HG03060 (cell line): ENCODE measurements around the gene AGXT.
A peak's percentile ranks its signal among the peaks of the same experiment; 100 is the strongest.

Source experiments
- ATAC-seq: cut with Tn5 transposase; IDR thresholded peaks from one replicate; pipeline ENCODE4 v1.9.1; 2021; ENCODE audit warnings: low read depth, moderate number of reproducible peaks; ENCODE audit not compliant: unreplicated experiment

AGXT gene

GRCh38 chr2:240868286-240869108 is at the start of gene AGXT:
AGXT (plus strand) TSS chr2:240868824; CDS start chr2:240868866, 42 bp downstream.
- no peak for ATAC-seq

DNA sequence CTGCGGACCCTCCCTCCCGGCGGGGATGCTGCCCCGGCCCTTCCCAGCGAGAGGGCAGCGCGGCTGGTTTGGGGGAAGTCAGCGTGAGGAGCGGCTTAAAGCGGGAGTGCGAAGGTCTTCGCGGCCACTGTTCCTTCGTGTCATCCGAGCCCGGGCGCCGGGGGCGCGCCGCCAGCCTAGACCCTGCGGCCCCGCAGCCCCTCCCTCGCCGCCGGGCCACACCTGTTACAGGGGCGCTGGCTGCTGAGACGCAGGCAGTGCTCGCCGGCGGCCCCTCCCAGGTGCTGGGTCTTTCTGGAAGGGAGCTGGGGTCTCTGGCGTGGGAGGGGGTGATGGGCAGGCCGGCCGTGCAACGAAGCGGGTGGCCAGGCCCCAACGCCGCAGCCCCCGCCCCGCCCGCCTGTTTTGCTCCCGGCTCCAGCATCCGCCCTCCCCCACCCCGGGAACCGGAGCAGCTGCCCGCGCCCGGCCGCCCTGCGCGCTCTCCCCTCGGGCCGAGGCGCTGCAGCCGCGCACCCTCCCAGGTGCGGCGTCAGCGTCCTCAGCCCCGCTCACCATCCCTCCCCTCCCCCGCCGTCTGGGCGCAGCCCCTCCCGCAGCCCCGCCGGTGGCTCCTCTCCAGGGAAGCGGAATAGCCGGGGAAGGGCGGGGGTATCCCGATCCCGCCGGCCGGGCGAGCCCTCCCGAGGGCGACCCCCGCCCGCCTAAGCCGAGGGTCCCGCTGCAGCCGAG is 49.3 kb upstream of the AGXT start:
- ATAC-seq, result no peak

DNA sequence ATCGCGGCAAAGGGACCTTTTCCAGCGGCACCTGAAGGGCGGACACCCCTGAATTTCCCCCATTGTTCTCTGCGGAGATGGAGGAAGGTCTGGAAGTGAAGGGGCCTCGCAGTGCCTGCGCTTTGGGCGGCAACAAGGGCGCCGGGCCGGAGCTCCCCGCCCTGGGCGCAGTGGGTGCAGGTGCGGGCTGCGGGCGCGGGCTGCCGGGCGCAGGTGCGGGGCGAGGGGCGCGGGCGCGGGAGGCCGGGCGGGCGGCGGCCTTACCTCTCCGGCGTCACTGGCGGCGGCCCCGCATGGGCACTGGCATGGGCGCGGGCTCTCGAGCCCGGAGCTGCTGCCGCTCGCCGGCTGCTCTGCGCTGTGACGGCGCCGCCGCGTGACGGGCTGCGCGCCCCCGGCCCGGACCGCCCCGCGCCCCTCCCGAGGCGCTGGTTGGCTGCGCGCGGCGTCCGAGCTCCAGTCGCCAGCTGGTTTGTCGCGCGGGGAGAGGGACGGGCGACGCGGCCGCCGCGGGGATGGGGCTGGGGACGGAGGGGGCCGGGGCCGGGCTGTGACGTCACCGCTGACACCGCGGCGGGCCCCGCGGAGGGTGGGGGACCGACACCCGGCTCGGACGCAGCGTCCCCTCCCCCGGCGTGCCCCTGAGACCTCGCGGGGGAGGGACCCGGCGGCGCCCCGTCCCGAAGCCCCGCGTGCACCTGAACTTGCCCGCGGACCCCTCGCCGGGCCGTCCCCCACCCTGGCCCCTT is 48.6 kb upstream of the AGXT start, which contains the start of gene KIF1A:
KIF1A (minus strand) TSS at position 362 of the 749 bp plus-strand sequence. CDS start 22,467 bp downstream, outside the sequence.
- no peak for ATAC-seq

- ATAC-seq, result no peak
Measured at GRCh38 chr2:240820607-240821428, 47.8 kb upstream of the AGXT start.

DNA sequence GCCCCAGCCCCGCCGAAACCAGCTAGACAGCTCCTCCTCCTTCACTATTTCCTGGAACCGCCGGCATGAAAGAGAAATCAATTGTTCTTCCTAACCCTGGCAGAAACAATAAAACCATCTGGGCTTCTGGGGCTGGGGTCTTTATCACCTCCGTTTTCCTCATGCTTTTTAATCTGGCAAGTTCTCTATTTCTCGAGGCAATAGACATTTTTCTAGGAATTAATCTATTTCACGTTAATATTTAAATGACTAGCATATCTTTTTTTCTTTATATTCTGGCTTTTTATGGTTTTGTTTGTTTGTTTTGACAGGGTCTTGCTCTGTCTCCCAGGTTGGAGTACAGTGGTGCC is 47.2 kb upstream of the AGXT start:
- ATAC-seq, result no peak

DNA sequence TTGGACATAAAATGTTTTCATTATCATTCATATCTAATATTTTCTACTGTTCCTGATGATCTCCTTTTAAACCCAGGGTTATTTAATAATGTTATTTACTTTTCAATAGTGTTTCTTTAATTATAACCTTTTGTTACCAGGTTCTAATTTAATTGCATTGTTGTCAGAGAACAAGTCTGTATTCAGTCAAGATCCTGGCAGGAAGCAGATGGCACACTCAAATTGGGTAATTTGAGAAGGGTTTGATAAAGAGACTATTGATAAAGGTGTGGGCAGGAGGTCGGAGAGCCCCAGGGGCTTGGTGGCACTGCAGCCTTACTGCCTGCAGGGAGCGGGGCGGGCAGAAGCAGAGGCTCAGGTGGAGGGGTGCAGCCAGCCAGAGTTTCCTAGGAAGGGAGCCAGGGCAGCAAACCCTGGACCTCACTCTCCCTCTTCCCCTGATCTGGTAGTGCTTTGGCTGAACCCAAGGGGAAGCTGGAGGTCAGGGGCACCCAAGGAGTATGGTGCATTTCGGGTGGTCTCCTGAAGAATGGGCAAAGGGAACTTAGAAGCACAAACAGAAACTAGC is 46.3 kb upstream of the AGXT start:
- no peak for ATAC-seq

GRCh38 chr2:240823449-240824336 is 44.9 kb upstream of the AGXT start:
- ATAC-seq, result no peak

GRCh38 chr2:240825476-240825875 is 43.1 kb upstream of the AGXT start:
- no peak for ATAC-seq

DNA sequence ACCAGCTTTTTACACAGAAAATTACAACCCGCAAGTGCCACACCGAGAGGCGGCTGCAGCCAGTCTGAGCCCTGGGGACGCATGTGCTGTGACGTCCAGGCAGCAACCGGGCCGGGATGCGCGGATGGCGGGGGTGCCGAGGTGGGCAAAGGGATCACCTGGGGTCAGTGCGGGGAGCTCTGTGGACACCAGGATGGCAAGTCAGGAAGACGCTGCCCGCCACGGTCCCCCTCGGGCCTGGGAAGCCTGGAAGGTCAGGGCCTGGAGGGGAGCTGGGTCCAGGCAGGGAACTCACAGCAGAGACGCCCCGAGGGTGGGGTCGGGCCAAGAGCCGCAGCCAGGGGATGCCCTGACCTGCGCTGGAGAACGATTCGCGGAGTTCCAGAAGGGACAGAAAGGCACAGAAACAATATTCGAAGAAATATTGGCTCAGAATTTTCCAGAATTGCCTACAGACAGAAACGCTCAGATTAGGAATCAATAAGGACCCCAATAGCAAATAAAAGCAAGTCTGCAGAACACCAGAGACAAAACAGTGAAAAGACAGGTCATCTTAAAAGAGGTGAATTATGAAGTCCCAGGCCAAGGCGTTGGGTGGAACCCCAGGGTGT is 36.9 kb upstream of the AGXT start:
- no peak for ATAC-seq

DNA sequence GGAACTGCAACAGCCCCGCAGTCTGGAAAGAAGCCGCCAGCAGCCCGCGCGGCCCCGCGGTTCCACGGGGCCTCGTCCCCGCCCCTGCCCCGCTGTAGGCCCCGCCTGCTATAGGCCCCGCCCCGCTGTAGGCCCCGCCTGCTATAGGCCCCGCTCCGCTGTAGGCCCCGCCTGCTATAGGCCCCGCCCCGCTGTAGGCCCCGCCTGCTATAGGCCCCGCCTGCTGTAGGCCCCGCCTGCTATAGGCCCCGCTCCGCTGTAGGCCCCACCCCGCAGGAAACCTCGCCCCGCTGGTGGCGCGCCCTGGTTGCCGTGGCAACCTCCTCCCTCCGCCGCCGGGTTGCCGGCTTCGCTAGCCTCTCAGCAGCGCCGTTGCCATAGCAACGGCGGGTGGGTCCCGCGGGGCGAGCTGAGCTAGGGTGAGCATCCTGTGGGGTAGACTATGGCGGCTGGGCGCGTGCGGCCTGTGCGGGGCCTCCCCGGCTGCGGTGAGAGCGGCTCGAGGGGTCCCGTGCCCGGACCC is 36.4 kb upstream of the AGXT start:
- peak; percentile 84 for ATAC-seq

DNA sequence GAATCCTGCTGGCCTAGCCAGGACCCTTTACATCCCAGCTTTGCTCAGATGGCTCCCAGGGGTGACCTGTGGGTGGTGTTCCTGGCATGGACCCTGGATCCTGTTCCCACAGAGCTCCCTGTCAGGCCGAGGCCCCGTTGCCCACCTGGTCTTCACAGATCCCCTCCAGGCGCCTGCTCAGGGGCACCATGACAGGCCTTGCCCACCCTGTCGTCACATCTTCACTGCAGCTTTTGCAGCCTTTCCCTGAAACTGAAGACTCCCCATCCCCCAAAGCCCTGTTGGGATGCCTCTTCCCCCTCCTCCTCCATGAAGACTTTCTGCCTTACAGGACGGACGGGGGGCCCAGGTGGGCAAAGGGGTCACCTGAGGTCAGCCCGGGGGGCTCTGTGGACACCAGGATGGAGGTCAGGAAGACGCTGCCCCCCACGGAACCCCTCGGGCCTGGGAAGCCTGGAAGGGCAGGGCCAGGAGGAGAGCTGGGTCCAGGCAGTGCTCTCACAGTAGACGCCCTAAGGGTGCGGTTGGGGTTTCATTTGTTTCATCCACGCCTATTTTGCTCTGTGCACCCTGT is 35.6 kb upstream of the AGXT start:
- ATAC-seq, result no peak

DNA sequence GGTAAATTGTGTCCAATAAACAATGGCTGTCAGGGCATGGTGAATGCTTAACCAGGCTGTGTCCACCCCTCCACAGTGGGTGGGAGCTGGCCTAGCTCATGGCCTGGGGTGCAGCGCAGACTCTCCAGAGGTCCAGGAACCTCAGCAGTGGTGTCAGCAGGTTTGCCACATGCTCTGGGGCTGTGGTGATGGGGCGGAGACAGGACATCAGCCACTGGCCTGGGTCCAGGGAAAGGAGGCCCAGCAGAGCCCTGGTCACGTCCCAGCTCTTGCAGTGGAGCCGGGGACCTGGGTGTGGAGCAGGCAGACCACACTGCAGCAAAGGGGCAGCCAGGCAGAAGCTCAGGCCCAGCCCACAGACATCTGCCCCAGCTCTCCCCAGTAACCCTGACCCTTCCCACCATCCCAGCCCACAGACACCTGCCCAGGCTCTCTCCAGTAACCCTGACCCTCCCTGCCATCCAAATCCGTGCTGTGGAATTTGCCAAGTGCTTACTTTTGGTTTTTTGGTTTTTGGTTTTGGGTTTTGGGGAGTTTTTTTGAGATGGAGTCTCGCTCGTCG is 34.8 kb upstream of the AGXT start:
- ATAC-seq, result no peak

DNA sequence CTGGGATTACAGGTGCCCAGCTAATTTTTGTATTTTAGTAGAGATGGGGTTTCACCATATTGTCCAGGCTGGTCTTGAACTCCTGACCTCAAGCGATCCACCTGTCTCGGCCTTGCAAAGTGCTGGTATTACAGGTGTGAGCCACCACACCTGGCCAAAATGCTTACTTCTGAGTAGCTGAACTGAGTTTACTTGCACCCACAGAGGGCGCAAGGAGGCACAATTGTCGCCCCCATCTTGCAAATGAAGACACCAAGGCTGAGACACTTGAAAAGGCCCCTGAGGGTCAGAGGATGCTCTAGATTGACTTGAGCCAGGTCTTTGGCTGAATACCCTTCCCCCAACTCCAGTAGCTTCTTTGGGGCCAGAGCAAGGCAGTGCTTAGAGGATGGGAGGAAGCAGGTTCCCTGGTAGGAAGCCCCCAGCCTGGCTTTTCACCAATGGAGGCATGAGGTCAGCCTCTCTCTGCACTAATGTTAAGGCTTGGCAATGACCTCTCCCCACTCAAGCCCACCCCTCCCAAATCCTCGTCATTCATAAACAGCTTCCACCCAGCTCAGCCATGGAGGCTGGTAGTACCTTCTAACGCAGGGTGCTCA is 34.1 kb upstream of the AGXT start:
- ATAC-seq, result no peak

DNA sequence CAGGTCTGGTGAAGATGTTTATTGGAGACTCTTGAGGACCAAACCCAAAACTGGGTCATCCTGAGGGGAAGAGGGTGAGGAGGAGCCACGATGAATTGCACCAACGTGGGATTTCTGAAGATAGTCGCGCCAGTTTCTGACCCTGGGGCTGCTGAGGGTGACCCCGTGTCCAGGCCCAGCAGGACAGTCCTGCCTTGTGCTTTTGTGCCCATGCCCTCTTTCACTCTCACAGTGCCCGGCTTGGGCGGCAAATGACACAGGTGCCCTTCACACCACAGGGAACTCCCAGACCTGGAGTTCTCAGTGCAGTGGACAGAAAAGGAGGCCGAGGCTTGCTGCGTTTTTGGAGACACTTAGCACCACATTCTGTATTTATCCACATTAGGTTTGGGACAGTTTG is 33.1 kb upstream of the AGXT start:
- ATAC-seq, result no peak

- ATAC-seq, result no peak
Measured at GRCh38 chr2:240836781-240837467, 31.7 kb upstream of the AGXT start.

DNA sequence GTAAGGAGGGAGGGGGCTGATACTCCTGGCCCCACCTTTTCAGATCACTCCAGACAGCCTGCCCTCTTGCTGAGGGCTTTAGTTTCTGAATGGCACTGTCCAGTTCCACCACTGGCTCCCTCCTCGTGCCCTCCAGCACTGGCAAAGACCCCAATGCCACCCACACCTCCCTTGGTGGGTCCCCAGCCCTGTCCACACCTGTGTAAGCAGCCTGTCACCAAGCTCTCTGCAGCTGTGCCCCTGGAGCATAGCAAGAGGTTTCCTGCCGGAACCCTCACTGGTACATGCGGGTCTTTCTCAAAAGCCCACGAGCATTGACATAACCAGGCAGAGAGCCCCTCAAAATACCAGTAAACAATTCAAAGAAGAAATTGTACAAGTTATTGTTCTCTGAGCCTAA is 31.0 kb upstream of the AGXT start:
- ATAC-seq, result no peak
